OCI-M2 (cell line): ENCODE data around the gene GALNT10.

Source experiments
- DNase-seq: peaks from one replicate; lab custom pipeline; 2025; ENCODE audit not compliant: unreplicated experiment; lab: John Stamatoyannopoulos, UW

Gene GALNT10

DNA sequence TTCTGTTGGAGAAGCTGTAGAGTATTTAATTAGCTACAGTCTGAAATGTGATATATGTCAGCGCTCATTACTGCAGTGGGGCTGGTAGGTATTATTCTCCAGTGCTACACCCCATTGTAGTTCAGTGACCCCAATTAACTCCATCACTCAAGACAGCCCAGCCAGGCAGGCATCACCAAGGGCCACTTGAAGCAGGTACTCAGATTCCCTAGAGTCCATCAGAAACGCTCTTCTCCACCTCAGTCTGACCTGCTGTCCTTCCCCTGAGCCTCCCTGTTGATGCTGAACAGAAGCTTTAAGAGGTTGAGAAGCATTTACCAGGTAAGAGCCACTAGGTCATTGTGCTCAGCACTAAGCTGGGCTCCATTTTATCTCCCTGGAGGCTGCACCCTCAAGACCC lies 71.8 kb downstream of the GALNT10 start:
- DNase-seq: no peak

GRCh38 chr5:154264549-154265196 lies 74.1 kb downstream of the GALNT10 start:
- no peak for DNase-seq

DNA sequence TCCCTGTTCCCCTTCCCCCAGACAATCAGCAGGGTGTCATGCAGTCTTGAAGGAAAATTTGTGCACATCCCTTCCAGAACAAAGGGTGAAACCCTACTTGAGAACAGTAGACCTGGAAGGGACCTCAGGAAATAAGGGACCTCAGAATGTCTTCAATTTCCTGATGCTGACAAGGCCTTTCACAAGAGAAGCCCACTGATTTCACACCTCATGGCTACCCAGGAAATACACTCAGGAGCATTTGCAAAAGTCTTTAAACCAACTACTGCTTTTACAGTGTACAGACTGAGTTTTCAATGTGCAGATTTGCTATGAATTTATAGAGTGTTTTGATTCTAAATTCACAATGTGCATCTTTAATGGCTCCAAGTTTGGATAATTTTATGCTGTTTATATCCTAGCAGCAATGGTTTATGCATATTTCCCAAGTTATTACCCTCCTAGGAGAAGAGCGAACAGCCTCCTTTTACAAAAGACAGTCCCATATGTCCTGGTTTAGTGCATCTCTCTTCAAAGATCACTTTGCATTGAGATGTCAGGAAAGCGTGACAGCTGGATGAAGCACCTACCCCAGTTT lies 74.8 kb downstream of the GALNT10 start:
- no peak for DNase-seq

GRCh38 chr5:154267516-154267915 lies 77.0 kb downstream of the GALNT10 start:
- DNase-seq: no peak

- no peak for DNase-seq
These were observed 77.5 kb downstream of the GALNT10 start for GRCh38 chr5:154268073-154268472.

GRCh38 chr5:154269414-154269813 lies 78.9 kb downstream of the GALNT10 start:
- no peak for DNase-seq

- no peak for DNase-seq
These were observed 80.9 kb downstream of the GALNT10 start for GRCh38 chr5:154271466-154271865.

DNA sequence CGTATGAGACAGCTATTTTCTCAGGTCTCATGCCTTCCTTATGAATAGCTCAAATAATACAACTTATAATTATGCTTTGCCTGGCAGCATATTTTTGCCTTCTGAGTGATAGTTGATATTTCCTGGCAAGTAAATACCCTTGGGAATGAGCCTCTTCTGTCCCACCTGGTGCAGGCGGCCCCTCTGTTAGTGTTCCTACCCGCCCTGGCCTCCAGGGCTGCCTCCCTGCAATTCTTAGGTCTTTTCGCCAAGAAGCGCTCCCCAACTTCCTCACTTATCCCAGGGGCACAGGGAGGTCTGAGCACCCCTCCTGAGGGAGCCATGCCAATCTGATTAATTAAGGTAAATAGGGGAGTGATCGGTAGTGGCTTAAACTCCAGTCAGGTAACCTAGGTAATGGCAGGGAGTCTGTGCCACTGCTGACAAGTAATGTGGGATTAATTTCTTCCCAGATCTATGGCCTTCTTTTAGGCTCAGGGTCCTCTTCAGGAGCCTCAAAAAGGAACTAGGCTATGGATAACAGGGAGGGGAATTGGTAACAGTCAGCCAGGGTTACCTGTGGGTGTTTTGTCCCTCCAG lies 81.5 kb downstream of the GALNT10 start:
- DNase-seq: no peak

GRCh38 chr5:154273028-154273617 lies 82.6 kb downstream of the GALNT10 start:
- DNase-seq: no peak

GRCh38 chr5:154273963-154274827 lies 83.7 kb downstream of the GALNT10 start:
- DNase-seq: no peak

DNA sequence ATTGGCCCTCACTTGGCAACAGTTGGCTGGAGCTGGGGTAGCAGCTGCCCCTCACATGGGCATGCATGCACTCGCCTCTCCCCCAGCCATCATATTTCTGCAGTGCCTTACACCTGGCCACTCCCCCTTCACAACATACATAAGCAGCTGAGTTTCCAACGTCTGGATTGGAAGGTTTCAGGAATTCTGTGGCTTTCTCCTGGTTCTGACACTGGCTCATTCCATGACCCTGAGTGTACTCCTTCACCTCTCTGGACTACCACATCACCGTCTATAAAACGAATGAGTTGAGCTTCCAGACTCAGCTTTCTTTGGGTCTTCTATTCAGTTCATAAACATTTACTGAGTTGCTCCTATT lies 84.3 kb downstream of the GALNT10 start:
- DNase-seq: no peak

GRCh38 chr5:154275566-154275965 lies 85.0 kb downstream of the GALNT10 start:
- DNase-seq: no peak

GRCh38 chr5:154276261-154276972 lies 85.9 kb downstream of the GALNT10 start:
- no peak for DNase-seq

DNA sequence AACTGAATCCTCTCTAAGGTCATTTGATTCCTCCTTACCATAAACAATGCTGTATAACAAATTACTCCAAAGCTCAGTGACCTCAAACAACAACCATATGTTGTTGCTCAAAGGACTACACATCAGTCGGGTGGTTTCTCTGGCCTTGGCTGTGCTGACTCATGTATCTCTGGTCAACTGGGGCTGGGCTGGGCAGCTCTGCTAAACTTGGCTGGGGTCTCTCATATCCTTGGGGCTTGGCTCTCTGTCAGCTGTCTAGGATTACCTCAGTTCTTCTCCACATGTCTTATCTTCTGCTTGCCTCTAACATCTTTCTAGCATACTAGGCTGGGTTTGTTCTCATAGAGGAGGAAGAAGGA lies 86.4 kb downstream of the GALNT10 start:
- no peak for DNase-seq

DNA sequence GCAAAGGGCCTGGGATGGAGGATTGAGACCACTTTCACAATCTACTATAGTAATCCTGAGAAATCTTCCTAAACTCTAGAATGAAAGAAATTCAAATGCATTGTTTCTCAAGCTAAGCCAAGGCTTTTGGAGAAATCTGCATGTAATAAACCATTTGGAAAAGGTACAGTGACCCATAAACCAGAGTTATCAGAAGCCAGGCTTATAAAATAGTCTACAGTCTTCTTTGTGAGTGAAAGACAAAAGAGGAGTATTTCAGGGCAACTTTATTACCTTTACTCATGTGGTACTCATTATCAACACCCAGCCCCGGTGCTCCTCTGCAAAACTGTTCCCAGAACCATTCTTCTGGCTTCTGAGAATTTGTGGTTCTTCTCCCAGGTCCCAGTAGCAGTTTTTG lies 87.0 kb downstream of the GALNT10 start:
- no peak for DNase-seq

DNA sequence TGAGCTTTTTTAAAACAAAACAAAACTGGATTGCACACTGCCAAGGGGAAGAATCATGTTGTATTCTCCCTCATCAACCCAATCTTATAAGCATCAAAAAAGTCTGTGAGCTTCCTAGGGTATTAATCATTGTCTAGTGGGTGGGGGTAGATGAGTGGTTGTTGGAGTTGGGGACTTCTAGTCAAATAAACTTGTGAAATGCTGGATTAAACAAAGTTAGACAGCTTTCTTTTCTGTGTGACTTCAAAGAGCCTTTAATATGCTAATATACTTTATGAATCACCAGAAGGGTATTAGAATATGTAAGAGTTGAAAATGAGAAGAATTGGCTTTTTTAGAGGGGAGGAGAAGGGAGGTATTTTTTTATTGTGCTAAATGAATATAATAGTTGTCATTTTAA lies 87.7 kb downstream of the GALNT10 start:
- no peak for DNase-seq

DNA sequence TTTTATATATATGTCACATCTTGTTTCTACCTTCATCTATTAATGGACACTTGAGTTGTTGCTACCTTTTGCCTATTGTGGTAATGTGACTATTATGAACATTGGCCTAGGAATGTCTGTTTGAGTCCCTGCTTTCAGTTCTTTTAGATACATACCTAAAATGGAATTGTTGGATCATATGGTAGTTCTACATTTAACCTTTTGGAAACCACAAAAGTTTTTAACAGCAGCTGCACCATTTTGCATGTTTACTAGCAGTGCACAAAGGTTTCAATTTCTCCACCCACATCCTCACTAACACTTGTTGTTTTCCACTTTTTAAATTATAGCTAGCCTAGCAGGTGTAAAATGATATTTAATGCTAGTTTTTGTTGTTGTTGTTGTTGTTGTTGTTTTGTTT lies 88.4 kb downstream of the GALNT10 start:
- DNase-seq: no peak

GRCh38 chr5:154284433-154284832 lies 93.9 kb downstream of the GALNT10 start:
- no peak for DNase-seq

DNA sequence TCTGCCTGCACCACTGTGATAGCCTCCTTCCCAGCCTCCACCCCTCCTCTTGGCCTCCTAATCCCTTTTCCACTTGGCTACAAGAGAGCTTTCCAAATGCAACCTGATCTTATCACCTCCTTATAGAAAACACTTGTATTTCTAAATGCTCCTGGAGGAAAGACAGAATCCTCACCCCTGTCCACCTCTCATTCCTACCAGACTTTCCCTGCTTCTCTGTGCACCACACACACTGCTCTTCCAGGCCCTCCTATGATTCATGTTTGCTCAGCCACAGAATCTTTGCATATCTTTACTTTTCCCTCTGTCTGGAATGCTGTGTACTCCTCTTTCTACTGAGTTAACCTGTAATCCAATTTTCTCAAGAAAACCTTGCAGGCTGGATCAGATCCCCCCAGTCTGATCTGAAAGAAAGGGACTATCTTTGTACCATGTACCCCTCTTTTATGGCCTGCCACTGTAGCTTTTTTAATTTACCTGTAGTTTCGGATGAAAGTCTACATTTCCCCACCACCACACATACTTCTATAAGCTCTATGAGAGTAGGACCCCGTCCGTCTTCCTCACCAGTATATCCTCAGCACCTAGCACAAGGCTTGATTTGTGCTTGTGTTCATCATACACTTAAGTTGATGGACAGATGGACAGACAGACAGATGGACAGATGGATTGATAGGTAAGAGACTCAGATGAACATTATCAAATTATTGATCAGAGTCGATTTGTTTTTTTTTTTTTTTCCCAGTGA lies 95.3 kb downstream of the GALNT10 start:
- no peak for DNase-seq

DNA sequence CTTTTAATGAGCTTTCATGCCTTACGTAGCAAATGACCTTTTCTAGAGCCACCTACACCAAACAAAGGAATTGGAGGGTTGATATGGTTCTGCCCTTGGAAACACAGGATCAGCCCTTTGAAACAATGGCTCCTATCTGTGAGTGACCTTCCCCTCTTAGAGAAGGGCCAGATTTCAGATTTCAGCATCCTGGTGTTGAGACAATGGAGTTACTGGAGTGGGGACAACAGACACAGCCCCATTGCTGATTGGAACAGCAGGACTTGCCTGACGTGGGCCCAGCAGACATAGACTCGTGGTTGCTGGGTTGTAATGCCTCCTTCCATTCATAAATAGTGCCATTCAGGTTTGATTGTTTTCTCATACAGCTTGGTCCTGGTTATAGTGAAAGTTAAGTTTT lies 96.0 kb downstream of the GALNT10 start:
- DNase-seq: no peak
